Smooth muscle cell (in vitro differentiated cells): ENCODE measurements around the gene FHIT. TPM values are rescaled to one million over a fixed set of nuclear protein-coding genes. Genes with fewer than 3 reads are reported as not detected.

Experiments used
- DNase-seq: peaks from one replicate; lab custom pipeline; 2025; ENCODE audit not compliant: unreplicated experiment; lab: John Stamatoyannopoulos, UW
- H2AFZ ChIP-seq: fragments of 200-600 bp; sonication (generic); 2 replicates; pipeline ENCODE4 v1.6.0; 2016; ENCODE audit warnings: antibody characterized with exemption, low read depth, mild to moderate bottlenecking
- H3F3A ChIP-seq: fragments of 200-600 bp; sonication (generic); 2 replicates; pipeline ENCODE4 v1.6.0; 2017; ENCODE audit warnings: antibody characterized with exemption, low read depth
- H3K27ac ChIP-seq: fragments of 200-600 bp; sonication (generic); 2 replicates; pipeline ENCODE4 v1.5.1; 2016; ENCODE audit warnings: low read depth, mild to moderate bottlenecking
- H3K27me3 ChIP-seq: fragments of 200-600 bp; sonication (generic); 2 replicates; pipeline ENCODE4 v1.6.1; 2016; ENCODE audit warnings: low read depth, mild to moderate bottlenecking
- H3K36me3 ChIP-seq: fragments of 200-600 bp; sonication (generic); 2 replicates; pipeline ENCODE4 v1.5.1; 2016; ENCODE audit warnings: low read depth
- H3K4me1 ChIP-seq: fragments of 200-600 bp; sonication (generic); 2 replicates; pipeline ENCODE4 v1.5.1; 2016; ENCODE audit warnings: low read depth
- H3K4me2 ChIP-seq: fragments of 200-600 bp; sonication (generic); 2 replicates; pipeline ENCODE4 v1.6.0; 2016; ENCODE audit warnings: mild to moderate bottlenecking
- H3K4me3 ChIP-seq: fragments of 200-600 bp; sonication (generic); 2 replicates; pipeline ENCODE4 v1.5.1; 2016; ENCODE audit warnings: mild to moderate bottlenecking
- H3K79me2 ChIP-seq: fragments of 200-600 bp; sonication (generic); 2 replicates; pipeline ENCODE4 v1.6.0; 2016; ENCODE audit warnings: low read depth, mild to moderate bottlenecking
- H3K9ac ChIP-seq: fragments of 200-600 bp; sonication (generic); 2 replicates; pipeline ENCODE4 v1.6.0; 2016; ENCODE audit warnings: low read depth
- H3K9me3 ChIP-seq: fragments of 200-600 bp; sonication (generic); replicated peaks from 2 replicates; pipeline ENCODE4 v1.5.1; 2016; ENCODE audit warnings: low read depth
- H4K20me1 ChIP-seq: fragments of 200-600 bp; sonication (generic); 2 replicates; pipeline ENCODE4 v1.6.0; 2016; ENCODE audit warnings: low read depth
- WGBS: methylation state at CpG from one replicate; pipeline ENCODE4 v1.1.7; 2016; ENCODE audit warnings: low lambda C conversion rate; 5-methylcytosine and 5-hydroxymethylcytosine counted together
- polyA plus RNA-seq: library from polyadenylated mRNA; unstranded; fragments of >200 nt; fragmentation: Nextera tagmentation; extraction: Ambion mirVana; gene quantifications from 2 replicates; pipeline ENCODE4 v1.2.1, GENCODE V29; 2016
- total RNA-seq: library from RNA; depleted of rRNA; stranded (reverse); fragments of >200 nt; gene quantifications from 2 replicates; pipeline ENCODE4 v1.2.3, GENCODE V29; 2014
- TF ChIP-seq, protein P1 (sequence below): fragments of 200-600 bp; sonication (generic); IDR thresholded peaks from 2 replicates; pipeline ENCODE4 v1.5.1; 2017; ENCODE audit warnings: borderline replicate concordance, mild to moderate bottlenecking, antibody characterized with exemption; ENCODE audit not compliant: insufficient read depth, poor library complexity, severe bottlenecking

FHIT gene
- total and polyA plus RNA-seq, 2 experiments from 2014 or later: 5.9 to 6.7 TPM

DNA sequence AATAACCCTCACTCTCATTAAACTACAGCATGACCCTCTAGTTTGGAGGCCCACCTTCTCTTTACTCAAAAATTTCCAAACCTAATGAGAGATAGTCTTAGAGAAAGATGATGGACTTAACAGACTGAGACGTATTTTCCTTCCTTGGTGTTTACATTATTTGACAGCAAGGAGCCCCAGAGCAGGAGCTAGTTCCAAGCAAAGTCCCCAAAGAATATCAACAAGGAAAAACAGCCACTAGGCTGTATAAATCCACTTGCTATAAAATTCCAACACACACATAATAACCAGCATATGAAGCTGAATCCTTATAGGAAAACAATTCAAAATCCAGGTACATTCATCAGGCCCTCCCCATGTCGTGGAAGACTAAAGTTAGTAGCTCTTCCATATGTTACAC lies 660.0 kb downstream of the FHIT start:
- H3K27me3 ChIP-seq: no peaks in the 10 kb centered on the region
- H2AFZ ChIP-seq: no peak overlapping the region
- H3K9ac ChIP-seq: no peak overlapping the region
- H3K36me3 ChIP-seq: no peaks in the 10 kb centered on the region
- H3F3A ChIP-seq: no peaks in the 10 kb centered on the region
- H4K20me1 ChIP-seq: no peaks in the 10 kb centered on the region
- DNase-seq: no peak
- H3K4me1 ChIP-seq: no peaks in the 10 kb centered on the region
- H3K9me3 ChIP-seq: no peaks in the 10 kb centered on the region
- WGBS: 77% methylated on average over 2 of the region's 2 CpGs
- H3K27ac ChIP-seq: no peak overlapping the region
- no peaks in the 10 kb centered on the region for H3K79me2 ChIP-seq
- H3K4me2 ChIP-seq: no peak overlapping the region
- TF ChIP-seq, protein P1, sequence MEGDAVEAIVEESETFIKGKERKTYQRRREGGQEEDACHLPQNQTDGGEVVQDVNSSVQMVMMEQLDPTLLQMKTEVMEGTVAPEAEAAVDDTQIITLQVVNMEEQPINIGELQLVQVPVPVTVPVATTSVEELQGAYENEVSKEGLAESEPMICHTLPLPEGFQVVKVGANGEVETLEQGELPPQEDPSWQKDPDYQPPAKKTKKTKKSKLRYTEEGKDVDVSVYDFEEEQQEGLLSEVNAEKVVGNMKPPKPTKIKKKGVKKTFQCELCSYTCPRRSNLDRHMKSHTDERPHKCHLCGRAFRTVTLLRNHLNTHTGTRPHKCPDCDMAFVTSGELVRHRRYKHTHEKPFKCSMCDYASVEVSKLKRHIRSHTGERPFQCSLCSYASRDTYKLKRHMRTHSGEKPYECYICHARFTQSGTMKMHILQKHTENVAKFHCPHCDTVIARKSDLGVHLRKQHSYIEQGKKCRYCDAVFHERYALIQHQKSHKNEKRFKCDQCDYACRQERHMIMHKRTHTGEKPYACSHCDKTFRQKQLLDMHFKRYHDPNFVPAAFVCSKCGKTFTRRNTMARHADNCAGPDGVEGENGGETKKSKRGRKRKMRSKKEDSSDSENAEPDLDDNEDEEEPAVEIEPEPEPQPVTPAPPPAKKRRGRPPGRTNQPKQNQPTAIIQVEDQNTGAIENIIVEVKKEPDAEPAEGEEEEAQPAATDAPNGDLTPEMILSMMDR: no peak
- no peak overlapping the region for H3K4me3 ChIP-seq

DNA sequence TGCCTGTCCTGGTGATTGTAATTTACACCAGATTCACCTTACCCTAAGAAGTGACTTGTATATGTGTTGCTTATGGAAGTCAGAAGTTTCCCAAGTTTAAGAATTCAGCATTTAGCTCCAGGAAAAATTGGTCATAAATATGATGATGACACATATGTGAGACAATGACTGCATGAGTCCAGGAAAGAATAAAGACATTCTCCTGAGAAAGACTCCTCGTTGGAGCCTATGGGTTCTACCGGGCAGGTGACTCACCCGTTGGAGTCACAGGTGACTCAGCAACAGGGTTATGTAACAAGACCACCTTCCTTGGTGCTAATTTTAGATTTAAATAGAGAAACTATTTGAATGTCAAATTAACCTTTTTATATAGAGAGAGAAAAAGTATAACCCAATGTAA lies 662.4 kb downstream of the FHIT start:
- TF ChIP-seq, protein P1: no peak
- Histone ChIP-seq H4K20me1 (no peaks in the 10 kb centered on the region), H3K27ac (peak overlapping the region; percentile 71), H3K4me2 (no peak overlapping the region), H3K79me2 (no peaks in the 10 kb centered on the region), H2AFZ (no peak overlapping the region), H3K27me3 (no peaks in the 10 kb centered on the region), H3K4me3 (no peak overlapping the region), H3K4me1 (no peaks in the 10 kb centered on the region), H3K9ac (no peak overlapping the region), H3K36me3 (no peaks in the 10 kb centered on the region), H3F3A (no peaks in the 10 kb centered on the region), H3K9me3 (no peaks in the 10 kb centered on the region)
- DNase-seq: no peak
- WGBS: 43% methylated on average over 3 of the region's 3 CpGs

DNA sequence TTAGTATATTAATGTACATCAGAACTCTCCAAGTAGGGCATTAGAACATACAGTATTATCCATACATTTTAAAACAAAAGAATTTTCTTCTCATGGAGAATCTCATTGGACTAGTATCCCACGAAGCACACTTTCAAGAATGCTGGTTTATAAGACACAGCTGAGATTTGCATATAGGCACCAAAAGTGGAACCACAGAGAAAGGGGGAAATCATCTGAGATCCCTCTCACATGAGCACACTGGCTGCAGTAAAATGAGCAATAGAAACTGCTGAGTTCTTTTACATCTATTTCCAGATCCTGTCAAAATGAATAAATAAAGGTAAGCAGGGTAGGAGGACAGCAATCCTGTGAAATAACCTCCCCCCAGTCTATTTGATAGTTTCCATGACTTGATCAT lies 665.3 kb downstream of the FHIT start:
- Histone ChIP-seq H3K9ac (no peak overlapping the region), H3F3A (no peaks in the 10 kb centered on the region), H3K4me2 (no peak overlapping the region), H2AFZ (no peak overlapping the region), H3K27ac (no peak overlapping the region), H3K9me3 (no peaks in the 10 kb centered on the region), H3K4me1 (no peaks in the 10 kb centered on the region), H3K27me3 (no peaks in the 10 kb centered on the region), H4K20me1 (no peaks in the 10 kb centered on the region), H3K79me2 (no peaks in the 10 kb centered on the region), H3K36me3 (no peaks in the 10 kb centered on the region), H3K4me3 (no peak overlapping the region)
- TF ChIP-seq, protein P1: no peak
- 0% methylated on average over 1 of the region's 1 CpG for WGBS
- no peak for DNase-seq

DNA sequence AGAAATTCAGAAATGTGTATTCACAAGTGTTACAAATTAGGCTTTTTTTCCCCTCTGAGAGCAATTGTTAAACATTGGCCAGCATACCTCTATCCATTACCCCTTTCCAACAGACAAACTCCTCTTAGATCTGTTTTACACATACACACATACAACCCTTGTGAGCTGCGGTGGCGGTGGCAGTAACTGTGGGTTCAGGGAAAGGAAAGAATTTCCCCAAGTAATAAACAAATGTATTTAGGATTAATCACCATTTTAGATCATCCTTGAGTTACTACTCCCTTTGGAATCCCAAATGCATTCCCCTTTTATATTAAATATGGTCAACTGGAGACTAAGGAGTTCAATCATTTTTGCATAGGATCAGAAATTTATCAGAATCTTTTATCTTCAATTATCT lies 667.0 kb downstream of the FHIT start:
- Histone ChIP-seq H3K27me3 (no peaks in the 10 kb centered on the region), H3K4me2 (no peak overlapping the region), H3K9ac (no peak overlapping the region), H3K27ac (peak overlapping the region; percentile 43), H3K9me3 (no peaks in the 10 kb centered on the region), H3K79me2 (no peaks in the 10 kb centered on the region), H3K36me3 (no peaks in the 10 kb centered on the region), H3K4me1 (peaks cover 3% of the 10 kb centered on the region), H3F3A (no peaks in the 10 kb centered on the region), H4K20me1 (no peaks in the 10 kb centered on the region), H3K4me3 (no peak overlapping the region), H2AFZ (no peak overlapping the region)
- no peak for DNase-seq
- 21% methylated on average over 2 of the region's 2 CpGs for WGBS
- TF ChIP-seq, protein P1: no peak
